ENCODE data around the gene RBPJL.

RBPJL gene

GRCh38 chr20:45294003-45294368, 12.7 kb upstream of the RBPJL start:
- no peak for DNase-seq

- no peak for DNase-seq
Observed at GRCh38 chr20:45294659-45295058, 12.0 kb upstream of the RBPJL start.

- no peak for DNase-seq
Observed at GRCh38 chr20:45297786-45298497, 8.7 kb upstream of the RBPJL start.

- no peak for DNase-seq
Observed at GRCh38 chr20:45299786-45300185, 6.9 kb upstream of the RBPJL start.

- DNase-seq = peak; percentile 72
Observed at GRCh38 chr20:45300961-45301360, 5.7 kb upstream of the RBPJL start.

- peak; percentile 64 for DNase-seq
Observed at GRCh38 chr20:45301824-45302271, 4.8 kb upstream of the RBPJL start.

GRCh38 chr20:45303586-45304463, 2.8 kb upstream of the RBPJL start:
- DNase-seq = peak; percentile 60

GRCh38 chr20:45304464-45304999, 2.1 kb upstream of the RBPJL start:
- DNase-seq = no peak

- no peak for DNase-seq
Observed at GRCh38 chr20:45305262-45305661, 1.4 kb upstream of the RBPJL start.

GRCh38 chr20:45307076-45307640, 518 bp downstream of the RBPJL start:
- no peak for DNase-seq

GRCh38 chr20:45308117-45308778, 1.6 kb downstream of the RBPJL start, which contains the start of gene MATN4:
Gene MATN4, minus strand, starts transcription at chr20:45308299. Its CDS starts 2,717 bp downstream, at chr20:45305582.
- no peak for DNase-seq

- DNase-seq = no peak
Observed at GRCh38 chr20:45309075-45309474, 2.4 kb downstream of the RBPJL start.

- DNase-seq = peak; percentile 75
Observed at GRCh38 chr20:45311589-45312211, 5.1 kb downstream of the RBPJL start.

- DNase-seq = no peak
Observed at GRCh38 chr20:45312241-45312640, 5.6 kb downstream of the RBPJL start.

GRCh38 chr20:45313065-45313695, 6.5 kb downstream of the RBPJL start:
- DNase-seq = no peak

GRCh38 chr20:45313943-45314342, 7.3 kb downstream of the RBPJL start:
- no peak for DNase-seq

- no peak for DNase-seq
Observed at GRCh38 chr20:45315672-45316071, 9.0 kb downstream of the RBPJL start.

GRCh38 chr20:45316150-45317080, 9.8 kb downstream of the RBPJL start:
- no peak for DNase-seq

GRCh38 chr20:45317826-45318225, 11.2 kb downstream of the RBPJL start:
- DNase-seq = no peak

GRCh38 chr20:45318386-45318939, 11.8 kb downstream of the RBPJL start:
- peak; percentile 24 for DNase-seq
